ENCODE measurements around the gene NEO1. TPM values are rescaled to one million over a fixed set of nuclear protein-coding genes. Genes with fewer than 3 reads are reported as not detected.

NEO1 gene
- total and polyA plus RNA-seq, 9 of the 15 experiments (the other 6 are each of a cell fraction or from before 2014, with no cell fraction given) = 0.08 to 1.7 (median 0.48) TPM

DNA sequence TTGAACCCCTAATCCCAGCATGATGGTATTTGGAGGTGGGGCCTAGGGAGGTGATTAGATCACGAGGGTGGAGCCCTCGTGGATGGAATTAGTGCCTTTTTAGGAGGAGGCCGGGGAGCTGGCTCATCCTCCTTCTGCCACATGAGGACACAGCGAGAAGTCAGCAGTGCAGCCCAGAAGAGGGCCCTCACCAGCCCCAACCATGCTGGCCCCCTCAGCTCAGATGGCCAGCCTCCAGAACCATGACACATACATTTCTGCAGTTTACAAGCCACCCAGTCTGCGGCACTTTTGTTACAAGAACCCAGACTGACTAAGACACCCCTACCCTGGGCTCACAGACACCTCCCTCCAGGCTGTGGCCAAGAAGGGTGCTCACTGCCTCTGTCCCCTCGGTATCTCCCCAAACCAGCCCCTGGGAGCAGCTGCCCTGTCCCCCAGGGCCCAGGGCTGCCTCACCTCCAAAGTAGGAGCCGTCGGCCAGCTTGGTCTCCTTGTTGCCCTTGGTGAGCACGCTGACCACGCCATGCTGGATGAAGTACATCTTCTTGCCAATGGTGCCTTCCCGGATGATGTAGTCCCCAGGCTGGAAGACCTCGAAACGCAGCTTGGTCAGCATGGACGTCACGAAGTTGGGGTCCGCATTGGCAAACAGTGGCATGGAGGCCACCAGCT, 272.4 kb downstream of the NEO1 start:
- ATAC-seq (no peak), FAIRE-seq (no peak), DNase-seq (ENCODE audit: extremely low read depth in 1 of 4, low spot score in 3 of 4) (no peak)
- H3K4me2 ChIP-seq (ENCODE audit: insufficient read depth, low read length) = no peak overlapping the region
- no peak overlapping the region for H3K4me3 ChIP-seq
- BruUV-seq (replicated peaks) = no TSS peak
- in situ Hi-C loops (cut with MboI) (no loop called here), intact Hi-C loops (cut with micrococcal nuclease) (no loop called here)
- 0 out of 2 replicates have a peak, but pooled peaks cover 16% of the 10 kb centered on the region for H4K20me1 ChIP-seq (replicated peaks; ENCODE audit: control insufficient read depth, insufficient read depth, low read length)
- H3K4me1 ChIP-seq (replicated peaks in 1 of 2; ENCODE audit: control insufficient read depth in 2 of 2, insufficient read depth in 2 of 2, low read length in 2 of 2) = peaks cover 0 to 19% of the 10 kb centered on the region in 2 experiments; a peak in 2 of 5 replicates
- H3K9ac ChIP-seq (ENCODE audit: insufficient read depth in 1 of 2, low read depth in 2 of 2, low read length in 2 of 2) = no peak overlapping the region
- H3K79me2 ChIP-seq (ENCODE audit: control insufficient read depth, insufficient read depth, low read length) = no peaks in the 10 kb centered on the region
- CTCF ChIA-PET (ENCODE audit: low intra/inter-chr PET ratio) = no interaction called here
- no peaks in the 10 kb centered on the region for H3K9me1 ChIP-seq (ENCODE audit: control insufficient read depth, insufficient read depth, low read length)
- H3K9me3 ChIP-seq (replicated peaks; ENCODE audit: control insufficient read depth, insufficient read depth, low read depth, low read length) = no peaks in the 10 kb centered on the region
- no peak overlapping the region for H3K27ac ChIP-seq (ENCODE audit: extremely low read depth, low read depth, low read length)
- POLR2A ChIA-PET = interaction anchor here (0.6 kb wide), 2 partner anchors 69 to 132 kb away, joined by 4 to 5 read pairs; no protein-coding TSS in a partner anchor
- H3K36me3 ChIP-seq (ENCODE audit: control insufficient read depth, insufficient read depth, low read length) = no peaks in the 10 kb centered on the region
- H3K27me3 ChIP-seq (ENCODE audit: control insufficient read depth in 2 of 2, insufficient read depth in 2 of 2, low read length in 2 of 2) = peaks cover 22 to 67% of the 10 kb centered on the region in 2 experiments
- 4% methylated on average over 16 of the region's 16 CpGs for WGBS (ENCODE audit: insufficient coverage, low coverage, missing lambda C conversion rate)
- H2AFZ ChIP-seq (ENCODE audit: low read depth, low read length) = no peak overlapping the region
- TF ChIP-seq ZNF584 (CRISPR knock-in tag; IDR thresholded peaks at IDR 0.05; ENCODE audit: low read depth) (no peak), ZNF212 (CRISPR knock-in tag; IDR thresholded peaks at IDR 0.05) (no peak), RAD51 (IDR thresholded peaks at IDR 0.05; ENCODE audit: borderline replicate concordance, low read depth) (no peak), ZBTB8A (IDR thresholded peaks at IDR 0.05; ENCODE audit: partially characterized antibody) (no peak), JUN (IDR thresholded peaks at IDR 0.05; ENCODE audit: borderline replicate concordance, low read depth, low read length) (no peak), JUN (CRISPR knock-in tag; IDR thresholded peaks at IDR 0.05; ENCODE audit: borderline replicate concordance) (no peak), KDM4B (IDR thresholded peaks at IDR 0.05; ENCODE audit: borderline replicate concordance in 2 of 2, low read depth in 1 of 2) (no peak), ZNF583 (CRISPR knock-in tag; IDR thresholded peaks at IDR 0.05) (no peak), ZNF124 (CRISPR knock-in tag; IDR thresholded peaks at IDR 0.05) (no peak), KAT2B (IDR thresholded peaks at IDR 0.05; ENCODE audit: low read depth, low read length) (no peak), ZNF3 (CRISPR knock-in tag; IDR thresholded peaks at IDR 0.05) (no peak), ETV6 (IDR thresholded peaks at IDR 0.05; ENCODE audit: borderline replicate concordance in 1 of 2, low read depth in 2 of 2, low read length in 1 of 2) (no peak), ETV6 (CRISPR knock-in tag; IDR thresholded peaks at IDR 0.05; ENCODE audit: borderline replicate concordance) (no peak), PCBP1 (IDR thresholded peaks at IDR 0.05; ENCODE audit: low read depth, low read length, poor library complexity, severe bottlenecking) (no peak), HIVEP1 (CRISPR knock-in tag; IDR thresholded peaks at IDR 0.05) (no peak)
- TF ChIP-seq, protein P1, sequence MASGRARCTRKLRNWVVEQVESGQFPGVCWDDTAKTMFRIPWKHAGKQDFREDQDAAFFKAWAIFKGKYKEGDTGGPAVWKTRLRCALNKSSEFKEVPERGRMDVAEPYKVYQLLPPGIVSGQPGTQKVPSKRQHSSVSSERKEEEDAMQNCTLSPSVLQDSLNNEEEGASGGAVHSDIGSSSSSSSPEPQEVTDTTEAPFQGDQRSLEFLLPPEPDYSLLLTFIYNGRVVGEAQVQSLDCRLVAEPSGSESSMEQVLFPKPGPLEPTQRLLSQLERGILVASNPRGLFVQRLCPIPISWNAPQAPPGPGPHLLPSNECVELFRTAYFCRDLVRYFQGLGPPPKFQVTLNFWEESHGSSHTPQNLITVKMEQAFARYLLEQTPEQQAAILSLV (tag; IDR thresholded peaks at IDR 0.05) = no peak
- TF ChIP-seq, protein P2, sequence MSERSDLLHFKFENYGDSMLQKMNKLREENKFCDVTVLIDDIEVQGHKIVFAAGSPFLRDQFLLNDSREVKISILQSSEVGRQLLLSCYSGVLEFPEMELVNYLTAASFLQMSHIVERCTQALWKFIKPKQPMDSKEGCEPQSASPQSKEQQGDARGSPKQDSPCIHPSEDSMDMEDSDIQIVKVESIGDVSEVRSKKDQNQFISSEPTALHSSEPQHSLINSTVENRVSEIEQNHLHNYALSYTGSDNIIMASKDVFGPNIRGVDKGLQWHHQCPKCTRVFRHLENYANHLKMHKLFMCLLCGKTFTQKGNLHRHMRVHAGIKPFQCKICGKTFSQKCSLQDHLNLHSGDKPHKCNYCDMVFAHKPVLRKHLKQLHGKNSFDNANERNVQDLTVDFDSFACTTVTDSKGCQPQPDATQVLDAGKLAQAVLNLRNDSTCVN (CRISPR knock-in tag; IDR thresholded peaks at IDR 0.05) = no peak
- TF ChIP-seq, protein P3, sequence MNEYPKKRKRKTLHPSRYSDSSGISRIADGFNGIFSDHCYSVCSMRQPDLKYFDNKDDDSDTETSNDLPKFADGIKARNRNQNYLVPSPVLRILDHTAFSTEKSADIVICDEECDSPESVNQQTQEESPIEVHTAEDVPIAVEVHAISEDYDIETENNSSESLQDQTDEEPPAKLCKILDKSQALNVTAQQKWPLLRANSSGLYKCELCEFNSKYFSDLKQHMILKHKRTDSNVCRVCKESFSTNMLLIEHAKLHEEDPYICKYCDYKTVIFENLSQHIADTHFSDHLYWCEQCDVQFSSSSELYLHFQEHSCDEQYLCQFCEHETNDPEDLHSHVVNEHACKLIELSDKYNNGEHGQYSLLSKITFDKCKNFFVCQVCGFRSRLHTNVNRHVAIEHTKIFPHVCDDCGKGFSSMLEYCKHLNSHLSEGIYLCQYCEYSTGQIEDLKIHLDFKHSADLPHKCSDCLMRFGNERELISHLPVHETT (CRISPR knock-in tag; conservative IDR thresholded peaks at IDR 0.05 in 1 of 2, IDR thresholded peaks at IDR 0.05 in 1 of 2) = no peak
